ENCODE results near the gene NELFE. TPM values are rescaled to one million over a fixed set of nuclear protein-coding genes. Genes with fewer than 3 reads are reported as not detected.

NELFE gene
- total and polyA plus RNA-seq, 2 of the 13 experiments (the other 11 are each of a cell fraction or from before 2014, with no cell fraction given), result 51.3 to 69.8 TPM

- TF ChIP-seq AFF4 (CRISPR knock-in tag; IDR thresholded peaks at IDR 0.05), result no peak; the same call in 1 of the 2 replicates
- no peak for TF ChIP-seq STAT5B (CRISPR knock-in tag; IDR thresholded peaks at IDR 0.05)
- no peak for TF ChIP-seq MZF1 (CRISPR knock-in tag; IDR thresholded peaks at IDR 0.05; ENCODE audit: borderline replicate concordance)
- TF ChIP-seq ZNF350 (CRISPR knock-in tag; IDR thresholded peaks at IDR 0.05; ENCODE audit: borderline replicate concordance, low read depth), result peak; percentile 94; the same call in 1 of the 2 replicates
- TF ChIP-seq ZNF646 (CRISPR knock-in tag; IDR thresholded peaks at IDR 0.05), result no peak
- peak; percentile 28; the same call in 1 of the 2 replicates for TF ChIP-seq ZNF547 (CRISPR knock-in tag; IDR thresholded peaks at IDR 0.05)
- TF ChIP-seq ZMYM3 (CRISPR knock-in tag; IDR thresholded peaks at IDR 0.05), result peak; percentile 53; the same call in 1 of the 2 replicates
- peak; percentile 70; the same call in 1 of the 2 replicates for TF ChIP-seq ATF7-NPFF (CRISPR knock-in tag; IDR thresholded peaks at IDR 0.05; ENCODE audit: low read depth)
- TF ChIP-seq ZNF576 (CRISPR knock-in tag; IDR thresholded peaks at IDR 0.05), result no peak; the same call in 1 of the 2 replicates
- no peak for TF ChIP-seq NPAS2 (CRISPR knock-in tag; IDR thresholded peaks at IDR 0.05; ENCODE audit: borderline replicate concordance)
- TF ChIP-seq HNRNPK (IDR thresholded peaks at IDR 0.05; ENCODE audit: low read depth, low read length, poor library complexity, severe bottlenecking), result peak; percentile 44
- TF ChIP-seq RAD21 (CRISPR knock-in tag; IDR thresholded peaks at IDR 0.05), result peak; percentile 40
- TF ChIP-seq KDM5B (CRISPR knock-in tag; IDR thresholded peaks at IDR 0.05; ENCODE audit: borderline replicate concordance), result peak; percentile 87
- peak; percentile 70; the same call in 1 of the 2 replicates for TF ChIP-seq ZBTB42 (CRISPR knock-in tag; IDR thresholded peaks at IDR 0.05)
- no peak for TF ChIP-seq ZNF605 (CRISPR knock-in tag; IDR thresholded peaks at IDR 0.05)
- peak; percentile 72 for TF ChIP-seq ZNF792 (CRISPR knock-in tag; IDR thresholded peaks at IDR 0.05)
- TF ChIP-seq TEAD3 (CRISPR knock-in tag; optimal IDR thresholded peaks at IDR 0.05; ENCODE audit: borderline replicate concordance), result peak; percentile 67
- peak; percentile 78 for TF ChIP-seq THAP11 (CRISPR knock-in tag; IDR thresholded peaks at IDR 0.05)
- peak; percentile 87 for TF ChIP-seq ARNT2 (CRISPR knock-in tag; IDR thresholded peaks at IDR 0.05; ENCODE audit: low read depth)
Measured at GRCh38 chr6:31945507-31946369, 13.0 kb downstream of the NELFE start, which contains the start of gene CFB (continued).
